Activated naive CD8-positive, alpha-beta T cell (primary cell): ENCODE results near the gene CFAP45.

Source experiments
- H3K27ac Mint-ChIP-seq: one replicate; pipeline ENCODE4 v1.8.0; 2021; ENCODE audit warnings: mixed read lengths
- H3K27me3 Mint-ChIP-seq: one replicate; pipeline ENCODE4 v1.8.0; 2021; ENCODE audit warnings: mixed read lengths
- H3K36me3 Mint-ChIP-seq: one replicate; pipeline ENCODE4 v1.8.0; 2021; ENCODE audit warnings: mixed read lengths
- H3K4me1 Mint-ChIP-seq: one replicate; pipeline ENCODE4 v1.8.0; 2021; ENCODE audit warnings: low read depth, mixed read lengths
- H3K4me3 Mint-ChIP-seq: one replicate; pipeline ENCODE4 v1.8.0; 2021; ENCODE audit warnings: mild to moderate bottlenecking, mixed read lengths
- H3K9me3 Mint-ChIP-seq: one replicate; pipeline ENCODE4 v1.8.0; 2021; ENCODE audit warnings: low read depth, mixed read lengths

Gene CFAP45

GRCh38 chr1:159921700-159922504 lies 21.9 kb upstream of the CFAP45 start:
- peaks cover 15% of the 10 kb centered on the region for H3K36me3 Mint-ChIP-seq
- peaks cover 75% of the 10 kb centered on the region for H3K4me1 Mint-ChIP-seq
- H3K9me3 Mint-ChIP-seq, result no peaks in the 10 kb centered on the region
- peak overlapping the region; percentile 95 for H3K4me3 Mint-ChIP-seq
- H3K27ac Mint-ChIP-seq, result peak overlapping the region; percentile 95
- H3K27me3 Mint-ChIP-seq, result no peaks in the 10 kb centered on the region

GRCh38 chr1:159921251-159921650 lies 21.3 kb upstream of the CFAP45 start:
- peak overlapping the region; percentile 95 for H3K4me3 Mint-ChIP-seq
- H3K9me3 Mint-ChIP-seq, result no peaks in the 10 kb centered on the region
- peak overlapping the region; percentile 95 for H3K27ac Mint-ChIP-seq
- H3K36me3 Mint-ChIP-seq, result peaks cover 15% of the 10 kb centered on the region
- peaks cover 72% of the 10 kb centered on the region for H3K4me1 Mint-ChIP-seq
- H3K27me3 Mint-ChIP-seq, result no peaks in the 10 kb centered on the region

GRCh38 chr1:159920651-159921050 lies 20.7 kb upstream of the CFAP45 start:
- Mint-ChIP-seq H3K9me3 (no peaks in the 10 kb centered on the region), H3K4me3 (peak overlapping the region; percentile 95), H3K4me1 (peaks cover 66% of the 10 kb centered on the region), H3K36me3 (peaks cover 15% of the 10 kb centered on the region), H3K27me3 (no peaks in the 10 kb centered on the region), H3K27ac (peak overlapping the region; percentile 95)

GRCh38 chr1:159920202-159920601 lies 20.2 kb upstream of the CFAP45 start:
- no peaks in the 10 kb centered on the region for H3K9me3 Mint-ChIP-seq
- peaks cover 65% of the 10 kb centered on the region for H3K4me1 Mint-ChIP-seq
- H3K27me3 Mint-ChIP-seq, result no peaks in the 10 kb centered on the region
- H3K27ac Mint-ChIP-seq, result peak overlapping the region; percentile 95
- H3K36me3 Mint-ChIP-seq, result peaks cover 15% of the 10 kb centered on the region
- no peak overlapping the region for H3K4me3 Mint-ChIP-seq

- H3K9me3 Mint-ChIP-seq, result no peaks in the 10 kb centered on the region
- H3K36me3 Mint-ChIP-seq, result peaks cover 17% of the 10 kb centered on the region
- no peak overlapping the region for H3K4me3 Mint-ChIP-seq
- no peaks in the 10 kb centered on the region for H3K27me3 Mint-ChIP-seq
- peaks cover 70% of the 10 kb centered on the region for H3K4me1 Mint-ChIP-seq
- H3K27ac Mint-ChIP-seq, result no peak overlapping the region
These were observed 19.4 kb upstream of the CFAP45 start for GRCh38 chr1:159919236-159919865.

- no peaks in the 10 kb centered on the region for H3K27me3 Mint-ChIP-seq
- peak overlapping the region; percentile 2 for H3K27ac Mint-ChIP-seq
- H3K9me3 Mint-ChIP-seq, result no peaks in the 10 kb centered on the region
- peaks cover 71% of the 10 kb centered on the region for H3K4me1 Mint-ChIP-seq
- H3K36me3 Mint-ChIP-seq, result peaks cover 15% of the 10 kb centered on the region
- no peak overlapping the region for H3K4me3 Mint-ChIP-seq
These were observed 18.6 kb upstream of the CFAP45 start for GRCh38 chr1:159918352-159919200.

- no peak overlapping the region for H3K4me3 Mint-ChIP-seq
- H3K27ac Mint-ChIP-seq, result peak overlapping the region; percentile 76
- peaks cover 15% of the 10 kb centered on the region for H3K36me3 Mint-ChIP-seq
- no peaks in the 10 kb centered on the region for H3K27me3 Mint-ChIP-seq
- peaks cover 70% of the 10 kb centered on the region for H3K4me1 Mint-ChIP-seq
- no peaks in the 10 kb centered on the region for H3K9me3 Mint-ChIP-seq
These were observed 17.8 kb upstream of the CFAP45 start for GRCh38 chr1:159917533-159918351.

GRCh38 chr1:159916242-159917051 lies 16.5 kb upstream of the CFAP45 start:
- Mint-ChIP-seq H3K4me1 (peaks cover 70% of the 10 kb centered on the region), H3K36me3 (peaks cover 15% of the 10 kb centered on the region)

GRCh38 chr1:159915571-159916241 lies 15.7 kb upstream of the CFAP45 start:
- H3K4me3 Mint-ChIP-seq, result no peak overlapping the region

More at GRCh38 chr1:159916242-159917051, 16.5 kb upstream of the CFAP45 start:
- Mint-ChIP-seq H3K4me3 (no peak overlapping the region), H3K9me3 (no peaks in the 10 kb centered on the region), H3K27ac (peak overlapping the region; percentile 4), H3K27me3 (no peaks in the 10 kb centered on the region)

GRCh38 chr1:159914252-159915018 lies 14.5 kb upstream of the CFAP45 start:
- H3K9me3 Mint-ChIP-seq, result no peaks in the 10 kb centered on the region
- peaks cover 70% of the 10 kb centered on the region for H3K4me1 Mint-ChIP-seq
- no peaks in the 10 kb centered on the region for H3K27me3 Mint-ChIP-seq
- no peak overlapping the region for H3K4me3 Mint-ChIP-seq
- peak overlapping the region; percentile 54 for H3K27ac Mint-ChIP-seq
- peaks cover 12% of the 10 kb centered on the region for H3K36me3 Mint-ChIP-seq

More at GRCh38 chr1:159915571-159916241, 15.7 kb upstream of the CFAP45 start:
- Mint-ChIP-seq H3K4me1 (peaks cover 70% of the 10 kb centered on the region), H3K27me3 (no peaks in the 10 kb centered on the region), H3K36me3 (peaks cover 12% of the 10 kb centered on the region), H3K27ac (peak overlapping the region; percentile 59), H3K9me3 (no peaks in the 10 kb centered on the region)

GRCh38 chr1:159913451-159914192 lies 13.7 kb upstream of the CFAP45 start:
- Mint-ChIP-seq H3K9me3 (no peaks in the 10 kb centered on the region), H3K27me3 (no peaks in the 10 kb centered on the region), H3K4me1 (peaks cover 67% of the 10 kb centered on the region), H3K36me3 (peaks cover 12% of the 10 kb centered on the region), H3K4me3 (no peak overlapping the region), H3K27ac (no peak overlapping the region)
